Kidney epithelial cell (primary cell): ENCODE measurements around the gene SLC6A3. TPM values are rescaled to one million over a fixed set of nuclear protein-coding genes. Genes with fewer than 3 reads are reported as not detected.
"Not testable (repeated sequence)": the region's sequence is repeated elsewhere in the genome, so short reads cannot be mapped to it uniquely, and the experiment has no call there.

Experiments used
- DNase-seq: peaks from one replicate; pipeline ENCODE4 v3.0.0-alpha.2; 2010; ENCODE audit warnings: low read depth
- H3K27me3 ChIP-seq: 2 replicates; pipeline ENCODE4 v1.6.0; 2011; ENCODE audit warnings: low read length; ENCODE audit not compliant: control insufficient read depth, insufficient read depth
- H3K36me3 ChIP-seq: 2 replicates; pipeline ENCODE4 v1.5.1; 2011; ENCODE audit warnings: low read length; ENCODE audit not compliant: control insufficient read depth, insufficient read depth
- H3K4me3 ChIP-seq: 2 replicates; pipeline ENCODE4 v1.5.1; 2011; ENCODE audit warnings: low read depth, mild to moderate bottlenecking, control low read depth, low read length
- CTCF ChIP-seq: IDR thresholded peaks from 2 replicates; pipeline ENCODE4 v1.5.1; 2011; ENCODE audit warnings: mild to moderate bottlenecking, moderate library complexity, low read length, control low read depth, inconsistent platforms; ENCODE audit not compliant: insufficient read depth, poor library complexity, severe bottlenecking
- total RNA-seq: library from RNA; depleted of rRNA; stranded (reverse); fragments of >200 nt; gene quantifications from 2 replicates; pipeline ENCODE4 v1.2.3, GENCODE V29; 2015

Gene SLC6A3
- total RNA-seq, 1 donor from 2014 or later = not detected

DNA sequence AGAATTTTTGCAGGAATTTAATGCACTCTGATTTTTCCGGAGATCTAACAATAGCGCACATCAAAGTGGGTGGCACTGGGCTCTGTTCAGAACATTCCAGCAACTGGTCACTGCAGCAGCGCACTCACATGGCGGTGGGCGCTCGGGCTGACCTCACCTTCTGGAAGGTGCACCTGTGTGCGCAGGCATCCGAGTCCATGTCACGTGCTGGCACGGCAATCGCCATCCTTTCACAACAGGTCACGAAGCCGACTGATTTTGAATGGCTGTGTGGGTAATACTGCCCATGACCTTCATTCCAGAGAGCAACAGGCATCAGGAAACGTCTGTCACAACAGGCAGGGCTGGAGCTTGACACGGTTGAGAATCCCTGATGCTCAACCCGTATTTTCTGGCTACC, 81.7 kb downstream of the SLC6A3 start:
- Histone ChIP-seq H3K27me3 (peaks cover 7% of the 10 kb centered on the region), H3K4me3 (no peak overlapping the region), H3K36me3 (no peaks in the 10 kb centered on the region)
- DNase-seq = no peak
- no peak for TF ChIP-seq CTCF

DNA sequence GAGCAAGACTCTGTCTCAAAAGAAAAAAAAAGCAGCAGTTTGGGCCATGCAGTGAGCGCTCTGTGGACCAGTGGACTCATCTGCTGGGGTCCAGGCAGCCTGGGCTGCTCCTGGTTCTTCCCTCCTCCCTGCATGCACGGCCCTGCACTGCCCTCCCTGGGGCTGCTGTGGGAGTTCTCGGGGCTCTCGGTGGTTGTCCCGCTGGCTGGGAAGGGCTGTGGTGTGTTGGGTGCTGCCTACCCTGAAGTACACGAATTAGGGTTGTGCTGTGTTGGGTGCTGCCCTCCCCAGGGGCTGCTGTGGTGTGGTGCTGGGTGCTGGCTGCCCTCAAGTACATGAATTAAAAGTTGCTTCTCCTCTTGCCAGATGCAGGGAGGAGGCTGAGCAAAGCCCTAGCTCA, 82.1 kb downstream of the SLC6A3 start:
- DNase-seq = no peak
- no peak overlapping the region for H3K4me3 ChIP-seq
- TF ChIP-seq CTCF = no peak
- H3K27me3 ChIP-seq = peaks cover 8% of the 10 kb centered on the region
- no peaks in the 10 kb centered on the region for H3K36me3 ChIP-seq

DNA sequence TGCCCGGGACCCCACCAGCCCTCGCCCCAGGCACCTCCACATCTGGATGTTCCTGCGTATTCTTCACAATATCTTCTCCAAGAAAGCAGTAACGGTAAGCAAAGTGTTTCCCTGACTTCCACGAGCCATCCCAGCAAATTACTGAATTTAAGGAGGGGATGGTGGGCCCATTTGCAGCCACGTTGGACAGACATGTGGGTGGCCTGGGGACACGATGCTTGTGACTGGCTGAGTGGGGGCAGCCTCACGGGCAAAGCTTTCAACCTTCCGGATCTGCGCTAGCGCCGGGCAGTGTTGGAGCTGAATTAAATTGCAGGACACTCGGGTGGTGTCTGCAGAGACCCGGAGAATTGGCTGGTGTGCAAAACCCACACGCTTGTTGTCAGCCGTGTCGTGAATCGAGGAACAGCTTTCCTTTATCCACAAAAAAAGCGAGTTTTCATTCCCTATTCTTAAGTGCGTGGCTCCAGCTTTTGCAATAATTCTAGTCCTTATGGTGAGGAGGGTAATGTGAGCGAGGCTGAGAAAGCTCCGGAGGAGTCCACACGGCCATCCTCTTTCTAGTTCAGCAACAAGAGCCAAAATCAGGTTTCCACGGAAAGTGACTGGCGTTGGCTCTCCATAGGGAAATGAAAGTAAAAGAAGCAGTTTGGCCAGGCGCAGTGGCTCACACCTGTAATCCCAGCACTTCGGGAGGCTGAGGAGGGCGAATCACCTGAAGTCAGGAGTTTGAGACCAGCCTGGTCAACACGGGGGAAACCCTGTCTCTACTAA, 82.8 kb downstream of the SLC6A3 start:
- Histone ChIP-seq H3K36me3 (no peaks in the 10 kb centered on the region), H3K4me3 (no peak overlapping the region), H3K27me3 (peaks cover 8% of the 10 kb centered on the region)
- no peak for TF ChIP-seq CTCF
- DNase-seq = no peak

- no peak for DNase-seq
- H3K27me3 ChIP-seq = peaks cover 14% of the 10 kb centered on the region
- no peak overlapping the region for H3K4me3 ChIP-seq
- no peaks in the 10 kb centered on the region for H3K36me3 ChIP-seq
- no peak for TF ChIP-seq CTCF
Observed at GRCh38 chr5:1360861-1361260, 84.4 kb downstream of the SLC6A3 start.

- H3K36me3 ChIP-seq, DNase-seq, H3K4me3 ChIP-seq: not testable (repeated sequence)
- peaks cover 16% of the 10 kb centered on the region for H3K27me3 ChIP-seq
Observed at GRCh38 chr5:1360367-1360766, 84.9 kb downstream of the SLC6A3 start.

DNA sequence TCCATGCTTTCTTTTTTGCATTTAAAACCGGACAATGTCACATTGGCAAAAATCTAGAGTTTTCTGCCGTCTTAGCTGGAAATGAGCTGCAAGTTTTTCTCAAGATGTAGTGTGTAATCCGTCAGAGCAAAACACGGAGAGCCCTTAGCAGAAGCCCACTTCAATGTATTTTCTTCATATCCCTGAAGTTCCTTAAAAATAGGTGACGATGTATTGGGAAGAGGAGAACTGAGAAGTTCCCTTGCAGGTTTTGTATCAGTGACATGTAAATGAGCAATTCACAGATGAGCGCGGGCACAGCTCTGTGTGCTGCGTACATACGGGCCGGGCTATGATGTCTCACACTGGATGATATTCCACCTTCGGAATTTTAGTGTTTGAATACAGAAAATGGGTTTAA, 85.5 kb downstream of the SLC6A3 start:
- no peak overlapping the region for H3K4me3 ChIP-seq
- H3K27me3 ChIP-seq = peaks cover 18% of the 10 kb centered on the region
- no peak for DNase-seq
- H3K36me3 ChIP-seq = no peaks in the 10 kb centered on the region
- no peak for TF ChIP-seq CTCF
